Measurements from ENCODE around the gene HMOX1. TPM values are rescaled to one million over a fixed set of nuclear protein-coding genes. Genes with fewer than 3 reads are reported as not detected.

Gene HMOX1
- total and polyA plus RNA-seq, 2 of the 13 experiments (the other 11 are each of a cell fraction or from before 2014, with no cell fraction given), result 53.6 to 67.4 TPM

DNA sequence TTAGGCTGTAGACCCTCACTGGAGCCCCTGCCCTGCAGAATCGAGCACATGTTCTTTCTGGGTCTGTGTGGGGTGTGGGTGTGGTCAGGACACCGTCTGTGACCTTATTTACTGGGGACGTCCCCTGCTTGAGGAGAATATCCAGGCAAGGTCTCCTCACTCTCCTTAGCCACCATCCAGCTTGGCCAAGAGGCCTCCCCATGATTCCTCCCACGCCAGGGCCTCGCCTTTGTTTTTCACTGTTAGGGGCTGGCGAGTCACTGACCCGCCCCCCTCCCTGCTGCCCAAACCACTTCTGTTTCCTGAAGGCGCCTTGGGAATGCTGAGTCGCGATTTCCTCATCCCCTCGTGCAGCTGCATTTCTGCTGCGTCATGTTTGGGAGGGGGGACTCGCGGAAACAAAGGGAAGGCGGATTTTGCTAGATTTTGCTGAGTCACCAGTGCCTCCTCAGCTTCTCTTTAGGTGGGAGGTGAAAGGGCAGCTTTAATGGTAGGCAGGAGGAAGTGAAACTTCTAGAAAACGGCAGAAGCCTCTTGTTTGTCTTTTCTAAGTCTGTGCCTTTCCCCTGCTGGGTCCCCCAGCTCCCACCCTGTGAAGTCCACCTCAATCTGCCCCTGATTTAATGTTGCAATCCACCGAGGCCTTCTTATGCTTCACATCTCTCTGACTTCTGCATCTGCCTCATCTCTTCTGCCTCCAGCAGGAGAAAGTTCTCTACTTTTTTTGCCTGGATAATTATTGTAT lies 4.0 kb upstream of the HMOX1 start (continued):
- TF ChIP-seq ZBTB7B (CRISPR knock-in tag; IDR thresholded peaks at IDR 0.05) (peak; percentile 61; the same call in 1 of the 2 replicates), PHF5A (CRISPR knock-in tag; IDR thresholded peaks at IDR 0.05; ENCODE audit: low read depth, unreplicated experiment) (peak; percentile 84), RARA (CRISPR knock-in tag; IDR thresholded peaks at IDR 0.05) (peak; percentile 88), MATR3 (CRISPR knock-in tag; IDR thresholded peaks at IDR 0.05) (no peak), ZFP1 (CRISPR knock-in tag; IDR thresholded peaks at IDR 0.05) (0 out of 2 replicates have a peak, but pooled peaks have one; percentile 41), MIER3 (CRISPR knock-in tag; IDR thresholded peaks at IDR 0.05; ENCODE audit: borderline replicate concordance) (peak; percentile 93; the same call in 1 of the 2 replicates), ZNF121 (CRISPR knock-in tag; IDR thresholded peaks at IDR 0.05) (peak; percentile 18; the same call in 1 of the 2 replicates), RCOR2 (CRISPR knock-in tag; IDR thresholded peaks at IDR 0.05) (peak; percentile 75), GATAD1 (CRISPR knock-in tag; IDR thresholded peaks at IDR 0.05) (peak; percentile 34; the same call in 1 of the 2 replicates), NFE2L1 (CRISPR knock-in tag; IDR thresholded peaks at IDR 0.05; ENCODE audit: borderline replicate concordance) (peak; percentile 84; the same call in 1 of the 2 replicates), PPARG (CRISPR knock-in tag; conservative IDR thresholded peaks at IDR 0.05) (peak; percentile 95), ZNF749 (CRISPR knock-in tag; IDR thresholded peaks at IDR 0.05; ENCODE audit: borderline replicate concordance) (no peak), SP4 (CRISPR knock-in tag; IDR thresholded peaks at IDR 0.05) (peak; percentile 67; the same call in 1 of the 2 replicates)
- TF ChIP-seq, protein P1, sequence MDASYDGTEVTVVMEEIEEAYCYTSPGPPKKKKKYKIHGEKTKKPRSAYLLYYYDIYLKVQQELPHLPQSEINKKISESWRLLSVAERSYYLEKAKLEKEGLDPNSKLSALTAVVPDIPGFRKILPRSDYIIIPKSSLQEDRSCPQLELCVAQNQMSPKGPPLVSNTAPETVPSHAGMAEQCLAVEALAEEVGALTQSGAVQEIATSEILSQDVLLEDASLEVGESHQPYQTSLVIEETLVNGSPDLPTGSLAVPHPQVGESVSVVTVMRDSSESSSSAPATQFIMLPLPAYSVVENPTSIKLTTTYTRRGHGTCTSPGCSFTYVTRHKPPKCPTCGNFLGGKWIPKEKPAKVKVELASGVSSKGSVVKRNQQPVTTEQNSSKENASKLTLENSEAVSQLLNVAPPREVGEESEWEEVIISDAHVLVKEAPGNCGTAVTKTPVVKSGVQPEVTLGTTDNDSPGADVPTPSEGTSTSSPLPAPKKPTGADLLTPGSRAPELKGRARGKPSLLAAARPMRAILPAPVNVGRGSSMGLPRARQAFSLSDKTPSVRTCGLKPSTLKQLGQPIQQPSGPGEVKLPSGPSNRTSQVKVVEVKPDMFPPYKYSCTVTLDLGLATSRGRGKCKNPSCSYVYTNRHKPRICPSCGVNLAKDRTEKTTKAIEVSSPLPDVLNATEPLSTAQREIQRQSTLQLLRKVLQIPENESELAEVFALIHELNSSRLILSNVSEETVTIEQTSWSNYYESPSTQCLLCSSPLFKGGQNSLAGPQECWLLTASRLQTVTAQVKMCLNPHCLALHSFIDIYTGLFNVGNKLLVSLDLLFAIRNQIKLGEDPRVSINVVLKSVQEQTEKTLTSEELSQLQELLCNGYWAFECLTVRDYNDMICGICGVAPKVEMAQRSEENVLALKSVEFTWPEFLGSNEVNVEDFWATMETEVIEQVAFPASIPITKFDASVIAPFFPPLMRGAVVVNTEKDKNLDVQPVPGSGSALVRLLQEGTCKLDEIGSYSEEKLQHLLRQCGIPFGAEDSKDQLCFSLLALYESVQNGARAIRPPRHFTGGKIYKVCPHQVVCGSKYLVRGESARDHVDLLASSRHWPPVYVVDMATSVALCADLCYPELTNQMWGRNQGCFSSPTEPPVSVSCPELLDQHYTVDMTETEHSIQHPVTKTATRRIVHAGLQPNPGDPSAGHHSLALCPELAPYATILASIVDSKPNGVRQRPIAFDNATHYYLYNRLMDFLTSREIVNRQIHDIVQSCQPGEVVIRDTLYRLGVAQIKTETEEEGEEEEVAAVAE (CRISPR knock-in tag; IDR thresholded peaks at IDR 0.05; ENCODE audit: borderline replicate concordance), result peak; percentile 73; the same call in 1 of the 2 replicates
- TF ChIP-seq, protein P2, sequence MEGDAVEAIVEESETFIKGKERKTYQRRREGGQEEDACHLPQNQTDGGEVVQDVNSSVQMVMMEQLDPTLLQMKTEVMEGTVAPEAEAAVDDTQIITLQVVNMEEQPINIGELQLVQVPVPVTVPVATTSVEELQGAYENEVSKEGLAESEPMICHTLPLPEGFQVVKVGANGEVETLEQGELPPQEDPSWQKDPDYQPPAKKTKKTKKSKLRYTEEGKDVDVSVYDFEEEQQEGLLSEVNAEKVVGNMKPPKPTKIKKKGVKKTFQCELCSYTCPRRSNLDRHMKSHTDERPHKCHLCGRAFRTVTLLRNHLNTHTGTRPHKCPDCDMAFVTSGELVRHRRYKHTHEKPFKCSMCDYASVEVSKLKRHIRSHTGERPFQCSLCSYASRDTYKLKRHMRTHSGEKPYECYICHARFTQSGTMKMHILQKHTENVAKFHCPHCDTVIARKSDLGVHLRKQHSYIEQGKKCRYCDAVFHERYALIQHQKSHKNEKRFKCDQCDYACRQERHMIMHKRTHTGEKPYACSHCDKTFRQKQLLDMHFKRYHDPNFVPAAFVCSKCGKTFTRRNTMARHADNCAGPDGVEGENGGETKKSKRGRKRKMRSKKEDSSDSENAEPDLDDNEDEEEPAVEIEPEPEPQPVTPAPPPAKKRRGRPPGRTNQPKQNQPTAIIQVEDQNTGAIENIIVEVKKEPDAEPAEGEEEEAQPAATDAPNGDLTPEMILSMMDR (CRISPR knock-in tag; IDR thresholded peaks at IDR 0.05), result no peak
- TF ChIP-seq, protein P3, sequence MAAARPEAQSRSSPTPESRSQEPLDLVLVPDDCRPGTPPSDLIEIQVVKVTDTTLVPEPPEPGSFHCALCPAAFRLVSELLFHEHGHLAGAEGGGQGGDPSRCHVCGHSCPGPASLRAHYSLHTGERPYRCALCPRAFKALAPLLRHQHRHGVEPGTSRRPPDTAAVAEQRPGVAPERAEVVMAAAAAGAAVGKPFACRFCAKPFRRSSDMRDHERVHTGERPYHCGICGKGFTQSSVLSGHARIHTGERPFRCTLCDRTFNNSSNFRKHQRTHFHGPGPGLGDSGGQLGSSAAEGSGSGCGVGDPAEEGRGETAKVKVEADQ (CRISPR knock-in tag; IDR thresholded peaks at IDR 0.05; ENCODE audit: borderline replicate concordance), result no peak
- TF ChIP-seq, protein P4, sequence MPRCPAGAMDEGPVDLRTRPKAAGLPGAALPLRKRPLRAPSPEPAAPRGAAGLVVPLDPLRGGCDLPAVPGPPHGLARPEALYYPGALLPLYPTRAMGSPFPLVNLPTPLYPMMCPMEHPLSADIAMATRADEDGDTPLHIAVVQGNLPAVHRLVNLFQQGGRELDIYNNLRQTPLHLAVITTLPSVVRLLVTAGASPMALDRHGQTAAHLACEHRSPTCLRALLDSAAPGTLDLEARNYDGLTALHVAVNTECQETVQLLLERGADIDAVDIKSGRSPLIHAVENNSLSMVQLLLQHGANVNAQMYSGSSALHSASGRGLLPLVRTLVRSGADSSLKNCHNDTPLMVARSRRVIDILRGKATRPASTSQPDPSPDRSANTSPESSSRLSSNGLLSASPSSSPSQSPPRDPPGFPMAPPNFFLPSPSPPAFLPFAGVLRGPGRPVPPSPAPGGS (CRISPR knock-in tag; IDR thresholded peaks at IDR 0.05), result no peak
- TF ChIP-seq, protein P5, sequence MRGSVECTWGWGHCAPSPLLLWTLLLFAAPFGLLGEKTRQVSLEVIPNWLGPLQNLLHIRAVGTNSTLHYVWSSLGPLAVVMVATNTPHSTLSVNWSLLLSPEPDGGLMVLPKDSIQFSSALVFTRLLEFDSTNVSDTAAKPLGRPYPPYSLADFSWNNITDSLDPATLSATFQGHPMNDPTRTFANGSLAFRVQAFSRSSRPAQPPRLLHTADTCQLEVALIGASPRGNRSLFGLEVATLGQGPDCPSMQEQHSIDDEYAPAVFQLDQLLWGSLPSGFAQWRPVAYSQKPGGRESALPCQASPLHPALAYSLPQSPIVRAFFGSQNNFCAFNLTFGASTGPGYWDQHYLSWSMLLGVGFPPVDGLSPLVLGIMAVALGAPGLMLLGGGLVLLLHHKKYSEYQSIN (CRISPR knock-in tag; IDR thresholded peaks at IDR 0.05; ENCODE audit: borderline replicate concordance), result no peak
